SK-N-SH (cell line): ENCODE measurements around the gene CDC123. TPM values are rescaled to one million over a fixed set of nuclear protein-coding genes. Genes with fewer than 3 reads are reported as not detected.

Experiments used
- CTCF ChIA-PET: fragments of 300-600, 350-600 bp; formaldehyde crosslinking; extraction: SDS; loops from one replicate; lab custom pipeline; 2021; lab: Yijun Ruan, JAX
- POLR2A ChIA-PET: fragments of 350-600 bp; sonication (Branson Sonifier 250); formaldehyde crosslinking; extraction: SDS; loops from one replicate; lab custom pipeline; 2020; ENCODE audit warnings: antibody characterized with exemption, inconsistent platforms; lab: Yijun Ruan, JAX
- DNase-seq: peaks from one replicate; pipeline ENCODE4 v3.0.0; 2012
- H2AFZ ChIP-seq: fragments of 200-600 bp; sonication (generic); 2 replicates; pipeline ENCODE4 v1.8.1; 2016; ENCODE audit warnings: antibody characterized with exemption, mild to moderate bottlenecking, low read depth
- H3F3A ChIP-seq: fragments of 200-600 bp; sonication (generic); replicated peaks from 2 replicates; pipeline ENCODE3; 2016; ENCODE audit warnings: antibody characterized with exemption, mild to moderate bottlenecking; ENCODE audit not compliant: insufficient read depth
- H3K27ac ChIP-seq, 2 experiments: fragments of 200-500 bp in 1 of 2; fragments of 200-600 bp in 1 of 2; sonication (Bioruptor generic) in 1 of 2; sonication (generic), shearing (Covaris generic) in 1 of 2; 2 replicates each; pipeline versions ENCODE4 v1.5.1 to v1.6.1; 2014 to 2016; ENCODE audit warnings: low read depth in 2 of 2, inconsistent platforms in 1 of 2, low read length in 1 of 2, mild to moderate bottlenecking in 1 of 2, mixed read lengths in 1 of 2
- H3K27me3 ChIP-seq: fragments of 200-600 bp; sonication (generic), shearing (Covaris generic); 2 replicates; pipeline ENCODE4 v1.6.1; 2016; ENCODE audit warnings: mixed run types; ENCODE audit not compliant: insufficient read depth
- H3K36me3 ChIP-seq, 2 experiments: fragments of 200-500 bp in 1 of 2; fragments of 200-600 bp in 1 of 2; sonication (Bioruptor generic) in 1 of 2; sonication (generic) in 1 of 2; replicated peaks in 1 of 2; 2 replicates each; pipeline versions ENCODE3 to v1.5.1; 2014 to 2016; ENCODE audit warnings: low read length in 1 of 2, mild to moderate bottlenecking in 1 of 2; ENCODE audit not compliant: insufficient read depth in 2 of 2, control insufficient read depth in 1 of 2
- H3K4me1 ChIP-seq, 2 experiments: fragments of 200-500 bp in 1 of 2; fragments of 200-600 bp in 1 of 2; sonication (Bioruptor generic) in 1 of 2; sonication (generic), shearing (Covaris generic) in 1 of 2; 2 replicates each; pipeline versions ENCODE4 v1.5.1 to v1.6.1; 2014 to 2016; ENCODE audit warnings: low read depth in 1 of 2, low read length in 1 of 2, mixed run types in 1 of 2; ENCODE audit not compliant: insufficient read depth in 2 of 2, control insufficient read depth in 1 of 2
- H3K4me2 ChIP-seq: fragments of 200-600 bp; sonication (generic), shearing (Covaris generic); 2 replicates; pipeline ENCODE4 v1.6.1; 2017; ENCODE audit warnings: mixed run types
- H3K4me3 ChIP-seq, 2 experiments: fragments of 200-500 bp in 1 of 2; fragments of 200-600 bp in 1 of 2; sonication (Bioruptor generic) in 1 of 2; sonication (generic), shearing (Covaris generic) in 1 of 2; 2 replicates each; pipeline versions ENCODE4 v1.5.1 to v1.8.1; 2014 to 2016; ENCODE audit warnings: low read depth in 2 of 2, inconsistent platforms in 1 of 2, low read length in 1 of 2, mild to moderate bottlenecking in 1 of 2, mixed read lengths in 1 of 2, moderate library complexity in 1 of 2
- H3K79me2 ChIP-seq: fragments of 200-600 bp; sonication (generic); 2 replicates; pipeline ENCODE4 v1.8.1; 2017; ENCODE audit warnings: mild to moderate bottlenecking; ENCODE audit not compliant: insufficient read depth
- H3K9ac ChIP-seq: fragments of 200-600 bp; sonication (generic); 2 replicates; pipeline ENCODE4 v1.6.1; 2017; ENCODE audit warnings: mixed run types
- H3K9me2 ChIP-seq: fragments of 200-600 bp; sonication (generic); 2 replicates; pipeline ENCODE4 v1.6.1; 2017; ENCODE audit warnings: mixed run types
- H3K9me3 ChIP-seq: fragments of 200-600 bp; sonication (generic); 2 replicates; pipeline ENCODE4 v1.6.1; 2017; ENCODE audit warnings: mixed run types, mild to moderate bottlenecking, moderate library complexity
- H4K20me1 ChIP-seq: fragments of 200-600 bp; sonication (generic); 2 replicates; pipeline ENCODE4 v1.6.1; 2017; ENCODE audit warnings: mild to moderate bottlenecking, mixed run types; ENCODE audit not compliant: insufficient read depth
- CTCF ChIP-seq: fragments of 200-600 bp; sonication (generic); IDR thresholded peaks from 2 replicates; pipeline ENCODE4 v1.6.1; 2017; ENCODE audit warnings: antibody characterized with exemption, mild to moderate bottlenecking, moderate library complexity
- EP300 ChIP-seq, 2 experiments: IDR thresholded peaks; 2 replicates each; pipeline versions ENCODE4 v1.4.0 to v1.6.1; 2012; ENCODE audit warnings: borderline replicate concordance in 1 of 2, low read depth in 1 of 2, low read length in 1 of 2
- FOXM1 ChIP-seq: IDR thresholded peaks from 2 replicates; pipeline ENCODE4 v1.4.0; 2012; ENCODE audit warnings: low read depth, mild to moderate bottlenecking
- JUND ChIP-seq: IDR thresholded peaks from 2 replicates; pipeline ENCODE4 v1.4.0; 2012
- MAX ChIP-seq: IDR thresholded peaks from 2 replicates; pipeline ENCODE4 v1.4.0; 2012; ENCODE audit warnings: low read depth
- MEF2A ChIP-seq: IDR thresholded peaks from 2 replicates; pipeline ENCODE4 v1.4.0; 2012; ENCODE audit warnings: low read depth, borderline replicate concordance
- NFIC ChIP-seq: IDR thresholded peaks from 2 replicates; pipeline ENCODE4 v1.4.0; 2012; ENCODE audit warnings: borderline replicate concordance
- PBX3 ChIP-seq: IDR thresholded peaks from 2 replicates; pipeline ENCODE4; 2012
- RAD21 ChIP-seq: IDR thresholded peaks from 2 replicates; pipeline ENCODE4 v1.6.1; 2012; ENCODE audit warnings: mild to moderate bottlenecking, low read length
- RCOR1 ChIP-seq: fragments of 150-350 bp; IDR thresholded peaks from 2 replicates; pipeline ENCODE4 v1.6.1; 2017; ENCODE audit warnings: antibody characterized with exemption, low read length
- TAF1 ChIP-seq: IDR thresholded peaks from 2 replicates; pipeline ENCODE4 v1.6.1; 2012; ENCODE audit warnings: low read depth, mild to moderate bottlenecking, low read length, moderate library complexity, borderline replicate concordance
- TEAD4 ChIP-seq: IDR thresholded peaks from 2 replicates; pipeline ENCODE4 v1.4.0; 2012; ENCODE audit warnings: mild to moderate bottlenecking, borderline replicate concordance; ENCODE audit not compliant: insufficient read depth
- USF1 ChIP-seq: IDR thresholded peaks from 2 replicates; pipeline ENCODE4 v1.4.0; 2012; ENCODE audit warnings: low read depth, borderline replicate concordance
- WGBS: methylation state at CpG from one replicate; pipeline ENCODE4 v1.1.6; 2017; ENCODE audit warnings: low lambda C conversion rate; 5-methylcytosine and 5-hydroxymethylcytosine counted together
- polyA plus RNA-seq, 3 experiments: library from polyadenylated mRNA; depleted of rRNA; stranded (reverse); fragments of >200 nt; gene quantifications; 2 replicates each; pipeline ENCODE4 v1.2.3, GENCODE V29; 2012

CDC123 gene
- polyA plus RNA-seq, 1 of the 3 experiments (the other 2 are of a cell fraction), result 139 TPM

DNA sequence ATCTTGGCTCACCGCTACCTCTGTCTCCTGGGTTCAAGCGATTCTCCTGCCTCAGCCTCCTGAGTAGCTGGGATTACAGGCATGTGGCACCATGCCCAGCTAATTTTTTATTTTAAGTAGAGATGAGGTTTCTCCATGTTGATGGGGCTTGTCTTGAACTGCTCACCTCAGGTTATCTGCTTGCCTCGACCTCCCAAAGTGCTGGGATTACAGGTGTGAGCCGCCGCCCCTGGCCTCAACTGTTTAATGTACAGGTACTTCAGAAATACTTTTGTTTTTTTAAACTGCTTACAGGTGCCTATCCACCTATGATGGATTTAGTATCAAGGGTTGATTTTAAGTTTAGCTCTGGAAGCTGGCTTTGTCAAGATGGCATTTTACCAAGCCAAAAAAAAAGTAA, 55.6 kb downstream of the CDC123 start (continued):
- TF ChIP-seq JUND, result no peak

GRCh38 chr10:12252882-12253546, 57.0 kb downstream of the CDC123 start:
- 97% methylated on average over 13 of the region's 13 CpGs for WGBS
- POLR2A ChIA-PET, result no interaction called here
- Histone ChIP-seq H3K9ac (no peak overlapping the region), H3K9me2 (no peaks in the 10 kb centered on the region), H3K79me2 (no peaks in the 10 kb centered on the region), H3K9me3 (no peaks in the 10 kb centered on the region), H3K4me2 (no peak overlapping the region), H3K4me3 (no peak overlapping the region), H3K27ac (no peak overlapping the region), H3K36me3 (peaks cover 6 to 10% of the 10 kb centered on the region in 2 experiments), H3K27me3 (no peaks in the 10 kb centered on the region), H3K4me1 (no peaks in the 10 kb centered on the region), H2AFZ (no peak overlapping the region), H3F3A (peaks cover 5% of the 10 kb centered on the region), H4K20me1 (no peaks in the 10 kb centered on the region)
- CTCF ChIA-PET, result interaction anchor here (1.6 to 2.9 kb wide), 3 partner anchors 39 to 459 kb away, joined by 3 to 13 read pairs (median 5); no protein-coding TSS in a partner anchor
- DNase-seq, result no peak
- TF ChIP-seq RAD21, result peak; percentile 31
- peak; percentile 42 for TF ChIP-seq CTCF
- no peak for TF ChIP-seq PBX3

- no peak overlapping the region for H3K4me2 ChIP-seq
- POLR2A ChIA-PET, result no interaction called here
- peaks cover 3 to 6% of the 10 kb centered on the region in 2 experiments for H3K36me3 ChIP-seq
- no peaks in the 10 kb centered on the region for H3K79me2 ChIP-seq
- no peaks in the 10 kb centered on the region for H3K4me1 ChIP-seq
- no peaks in the 10 kb centered on the region for H3K9me2 ChIP-seq
- no peaks in the 10 kb centered on the region for H4K20me1 ChIP-seq
- WGBS, result 87% methylated on average over 1 of the region's 1 CpG
- H3K4me3 ChIP-seq, result no peak overlapping the region
- CTCF ChIA-PET, result interaction anchor here (1.1 to 1.9 kb wide), 3 partner anchors 9 to 456 kb away, joined by 3 to 5 read pairs (median 4); no protein-coding TSS in a partner anchor
- H3K9me3 ChIP-seq, result no peaks in the 10 kb centered on the region
- no peak overlapping the region for H3K27ac ChIP-seq
- H3K9ac ChIP-seq, result no peak overlapping the region
- TF ChIP-seq CTCF (no peak), USF1 (no peak), RAD21 (no peak), TEAD4 (no peak), FOXM1 (no peak), MAX (no peak), EP300 (IDR thresholded peaks at IDR 0.05; ENCODE audit: borderline replicate concordance in 1 of 2, low read depth in 1 of 2, low read length in 1 of 2) (no peak), MEF2A (no peak), TAF1 (no peak), NFIC (no peak), RCOR1 (no peak)
- no peaks in the 10 kb centered on the region for H3K27me3 ChIP-seq
- no peak for DNase-seq
- no peak overlapping the region for H2AFZ ChIP-seq
- peaks cover under 1% of the 10 kb centered on the region for H3F3A ChIP-seq
Observed at GRCh38 chr10:12255048-12255447, 59.1 kb downstream of the CDC123 start.
